Ectodermal cell (in vitro differentiated cells): ENCODE results near the gene PER1.
"Not testable (repeated sequence)": the region's sequence is repeated elsewhere in the genome, so short reads cannot be mapped to it uniquely, and the experiment has no call there.

Experiments used
- H3K27ac ChIP-seq: 2 replicates; pipeline ENCODE4 v1.7.0; 2013; ENCODE audit warnings: mild to moderate bottlenecking, low read depth, low read length; ENCODE audit not compliant: insufficient read depth, poor library complexity, severe bottlenecking
- H3K27me3 ChIP-seq: 2 replicates; pipeline ENCODE4 v1.7.0; 2013; ENCODE audit warnings: mild to moderate bottlenecking, low read length; ENCODE audit not compliant: insufficient read depth, control insufficient read depth, poor library complexity, severe bottlenecking
- H3K36me3 ChIP-seq: one replicate; pipeline ENCODE4 v1.7.0; 2013; ENCODE audit warnings: low read length; ENCODE audit not compliant: control insufficient read depth, insufficient read depth
- H3K4me1 ChIP-seq: one replicate; pipeline ENCODE4 v1.7.0; 2013; ENCODE audit warnings: low read length; ENCODE audit not compliant: control insufficient read depth, insufficient read depth
- H3K4me3 ChIP-seq: 2 replicates; pipeline ENCODE4 v1.7.0; 2013; ENCODE audit warnings: low read depth, low read length, control low read depth; ENCODE audit not compliant: insufficient read depth
- H3K9me3 ChIP-seq: 2 replicates; pipeline ENCODE4 v1.7.0; 2013; ENCODE audit warnings: mild to moderate bottlenecking, low read length, moderate library complexity; ENCODE audit not compliant: control insufficient read depth
- WGBS, 2 experiments: methylation state at CpG; one replicate each; pipeline ENCODE4 v1.1.7; 2013; ENCODE audit warnings: missing lambda C conversion rate in 2 of 2; 5-methylcytosine and 5-hydroxymethylcytosine counted together

The PER1 gene

DNA sequence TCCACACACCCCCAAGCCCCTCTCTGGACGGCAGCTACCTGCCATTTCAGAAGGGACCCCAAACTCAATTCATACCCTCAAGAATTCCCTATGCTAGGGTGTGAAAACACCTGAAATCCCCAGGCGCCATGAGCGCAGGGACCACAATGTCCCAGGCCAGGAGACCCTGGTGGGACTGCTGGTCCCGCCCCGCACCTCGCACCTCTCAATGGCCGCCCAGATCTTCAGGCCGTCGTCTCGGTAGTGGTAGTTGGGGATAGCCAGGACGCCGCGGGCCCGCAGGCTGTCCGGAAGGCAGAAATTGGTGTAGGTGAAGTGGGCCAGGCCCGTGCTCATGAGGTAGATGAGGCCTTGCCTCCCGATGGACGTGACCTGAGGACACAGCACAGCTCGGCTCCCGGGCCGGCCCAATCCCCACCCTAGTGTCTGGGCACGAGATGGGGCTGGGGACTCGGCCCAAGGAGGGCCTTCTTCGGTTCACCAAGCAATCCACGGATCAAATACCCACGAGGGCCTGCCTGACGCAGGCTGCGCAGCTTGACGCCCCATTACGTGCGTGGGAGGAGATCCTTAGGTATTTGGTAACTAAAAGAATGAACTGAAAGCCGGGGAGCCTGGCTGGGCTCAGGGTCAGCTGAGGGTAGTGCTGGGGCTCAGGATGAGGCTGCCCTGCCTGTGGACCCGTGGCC, 43.1 kb downstream of the PER1 start:
- Histone ChIP-seq H3K4me3 (no peak overlapping the region), H3K27ac (no peak overlapping the region), H3K4me1 (peaks cover 9% of the 10 kb centered on the region), H3K9me3 (no peaks in the 10 kb centered on the region), H3K36me3 (no peaks in the 10 kb centered on the region), H3K27me3 (peaks cover 63% of the 10 kb centered on the region)
- 90 to 91% methylated on average over 33 of the region's 33 CpGs for WGBS, 2 experiments

DNA sequence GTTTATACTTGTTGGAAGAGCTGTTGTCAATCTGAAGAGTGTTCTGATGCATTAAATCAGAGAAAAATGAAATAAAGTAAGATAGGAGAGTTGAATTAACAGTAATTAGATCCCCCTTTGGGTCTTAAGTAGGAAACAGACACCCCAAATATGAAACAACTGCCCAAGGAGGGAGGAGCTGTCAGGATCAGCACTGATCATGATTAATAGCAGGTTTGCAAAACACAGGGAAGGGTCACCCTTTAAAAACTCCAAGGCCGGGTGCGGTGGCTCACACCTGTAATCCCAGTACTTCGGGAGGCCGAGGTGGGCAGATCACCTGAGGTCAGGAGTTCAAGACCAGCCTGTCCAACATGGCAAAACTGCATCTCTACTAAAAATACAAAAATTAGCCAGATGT, 45.2 kb downstream of the PER1 start:
- H3K36me3 ChIP-seq, H3K27ac ChIP-seq, H3K4me3 ChIP-seq, H3K9me3 ChIP-seq, H3K4me1 ChIP-seq: not testable (repeated sequence)
- H3K27me3 ChIP-seq, result peaks cover 45% of the 10 kb centered on the region
- 91 to 94% methylated on average over 4 of the region's 4 CpGs for WGBS, 2 experiments

DNA sequence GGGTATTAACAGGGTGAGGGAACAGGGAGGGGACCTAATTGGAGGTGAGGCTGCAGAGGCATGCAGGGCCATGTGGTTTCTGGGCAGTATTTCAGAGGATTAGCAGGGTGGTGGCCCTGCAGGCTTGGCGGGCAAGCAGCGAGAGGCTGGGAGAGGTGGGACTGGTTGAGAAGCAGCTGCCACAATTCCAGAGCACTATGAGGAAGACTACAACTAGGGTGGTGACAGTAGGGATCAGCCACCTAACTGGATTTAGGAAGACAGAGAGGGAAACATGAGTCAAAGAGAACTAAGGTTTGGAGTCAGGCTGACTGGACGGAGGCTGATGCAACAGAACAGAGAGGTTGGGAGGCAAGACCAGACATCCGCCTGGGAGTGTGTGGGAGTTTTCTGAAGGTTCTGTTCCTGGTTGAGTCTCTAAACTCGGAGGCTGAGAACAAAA, 46.2 kb downstream of the PER1 start:
- no peaks in the 10 kb centered on the region for H3K36me3 ChIP-seq
- no peak overlapping the region for H3K27ac ChIP-seq
- no peaks in the 10 kb centered on the region for H3K9me3 ChIP-seq
- H3K27me3 ChIP-seq, result peaks cover 35% of the 10 kb centered on the region
- H3K4me3 ChIP-seq, result no peak overlapping the region
- H3K4me1 ChIP-seq, result peaks cover 9% of the 10 kb centered on the region
- WGBS, 2 experiments, result 84% methylated on average over 5 of the region's 5 CpGs

DNA sequence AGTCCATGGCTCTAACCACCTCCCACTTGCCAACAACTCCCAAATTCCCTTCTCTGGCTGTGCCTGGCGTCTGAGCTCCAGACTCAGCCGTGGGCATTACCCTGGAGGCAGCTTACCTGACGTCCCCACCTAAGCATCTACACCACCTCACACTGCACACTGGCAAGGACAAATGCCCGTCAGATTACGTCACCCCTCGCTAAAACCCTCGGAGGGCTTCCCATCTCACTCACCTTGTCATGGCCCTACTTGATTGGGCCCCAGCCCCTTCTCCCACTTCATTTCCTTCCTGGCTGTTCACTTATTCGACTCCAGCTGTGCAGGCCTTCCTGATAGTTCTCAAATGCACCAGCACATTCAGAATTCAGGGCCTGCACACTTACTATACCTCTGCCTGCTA, 47.3 kb downstream of the PER1 start:
- no peak overlapping the region for H3K27ac ChIP-seq
- WGBS, 2 experiments, result 84% methylated on average over 8 of the region's 8 CpGs

DNA sequence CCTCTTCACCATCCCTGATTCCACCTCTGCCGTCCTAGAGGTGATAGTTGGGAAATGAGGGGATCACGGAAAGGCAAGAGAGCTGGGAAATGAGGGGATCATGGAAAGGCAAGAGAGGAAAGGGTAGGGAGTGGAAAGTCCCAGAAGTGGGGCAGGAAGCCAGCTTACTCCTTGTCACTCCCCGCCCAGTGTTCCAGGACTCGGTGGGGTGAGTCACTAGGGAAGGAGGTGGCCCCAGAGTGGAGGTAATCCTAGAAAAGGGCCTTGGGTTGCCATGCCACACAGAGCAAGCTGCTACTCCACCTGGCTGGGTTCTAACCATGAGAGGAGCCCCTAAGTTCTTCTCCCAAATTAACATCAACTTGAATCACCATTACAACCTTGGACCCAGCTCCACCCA, 48.7 kb downstream of the PER1 start:
- WGBS, 2 experiments, result 86 to 89% methylated on average over 4 of the region's 4 CpGs
- H3K27me3 ChIP-seq, result peaks cover 11% of the 10 kb centered on the region
- H3K4me3 ChIP-seq, result no peak overlapping the region
- no peak overlapping the region for H3K27ac ChIP-seq
- no peaks in the 10 kb centered on the region for H3K36me3 ChIP-seq
- H3K9me3 ChIP-seq, result no peaks in the 10 kb centered on the region
- no peaks in the 10 kb centered on the region for H3K4me1 ChIP-seq

More for the DNA sequence above, 47.3 kb downstream of the PER1 start:
- H3K4me1 ChIP-seq, result peaks cover 3% of the 10 kb centered on the region
- peaks cover 24% of the 10 kb centered on the region for H3K27me3 ChIP-seq
- no peak overlapping the region for H3K4me3 ChIP-seq
- H3K9me3 ChIP-seq, result no peaks in the 10 kb centered on the region
- no peaks in the 10 kb centered on the region for H3K36me3 ChIP-seq

DNA sequence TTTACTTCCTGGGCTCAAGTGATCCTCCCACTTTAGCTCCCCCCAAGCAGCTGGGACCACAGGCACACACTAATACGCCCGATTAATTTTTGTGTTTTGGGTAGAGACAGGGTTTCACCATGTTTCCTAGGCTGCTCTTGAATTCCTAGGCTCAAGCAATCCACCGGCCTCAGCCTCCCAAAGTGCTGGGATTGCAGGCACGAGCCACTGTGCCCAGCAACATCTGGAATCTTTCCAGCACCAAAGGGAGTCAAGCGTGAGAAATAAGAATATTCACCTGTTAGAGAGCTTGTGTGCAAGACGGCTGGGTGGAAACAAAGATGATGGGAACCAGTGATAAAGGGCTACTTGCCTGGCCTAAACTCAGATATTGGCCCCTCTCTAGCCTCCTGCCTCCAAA, 50.5 kb downstream of the PER1 start:
- H3K27ac ChIP-seq, result no peak overlapping the region
- H3K9me3 ChIP-seq, result no peaks in the 10 kb centered on the region
- WGBS, 2 experiments, result 87 to 93% methylated on average over 6 of the region's 6 CpGs
- H3K36me3 ChIP-seq, result no peaks in the 10 kb centered on the region
- H3K4me1 ChIP-seq, result no peaks in the 10 kb centered on the region
- H3K27me3 ChIP-seq, result peaks cover 2% of the 10 kb centered on the region
- H3K4me3 ChIP-seq, result no peak overlapping the region

DNA sequence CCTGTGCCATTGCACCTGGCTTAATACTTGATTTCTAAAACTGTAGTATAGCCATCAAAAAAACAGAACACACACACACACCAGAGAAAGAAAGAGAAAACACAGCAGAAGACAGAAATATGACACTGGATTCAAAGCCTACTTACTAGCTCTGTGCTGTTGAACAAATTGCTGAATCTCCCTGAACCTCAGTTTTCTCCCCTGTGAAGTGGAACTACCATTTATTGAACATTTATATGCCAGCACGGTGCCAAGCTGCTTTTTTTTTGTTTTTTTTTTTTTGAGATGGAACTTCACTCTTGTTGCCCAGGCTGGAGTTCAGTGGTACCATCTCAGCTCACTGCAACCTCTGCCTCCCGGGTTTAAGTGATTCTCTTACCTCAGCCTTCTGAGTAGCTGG, 51.4 kb downstream of the PER1 start:
- H3K27ac ChIP-seq, result no peak overlapping the region
- H3K36me3 ChIP-seq, result no peaks in the 10 kb centered on the region
- no peak overlapping the region for H3K4me3 ChIP-seq
- H3K27me3 ChIP-seq, result peaks cover 6% of the 10 kb centered on the region
- no peaks in the 10 kb centered on the region for H3K9me3 ChIP-seq
- WGBS, 2 experiments, result 82 to 87% methylated on average over 2 of the region's 2 CpGs
- H3K4me1 ChIP-seq, result no peaks in the 10 kb centered on the region

DNA sequence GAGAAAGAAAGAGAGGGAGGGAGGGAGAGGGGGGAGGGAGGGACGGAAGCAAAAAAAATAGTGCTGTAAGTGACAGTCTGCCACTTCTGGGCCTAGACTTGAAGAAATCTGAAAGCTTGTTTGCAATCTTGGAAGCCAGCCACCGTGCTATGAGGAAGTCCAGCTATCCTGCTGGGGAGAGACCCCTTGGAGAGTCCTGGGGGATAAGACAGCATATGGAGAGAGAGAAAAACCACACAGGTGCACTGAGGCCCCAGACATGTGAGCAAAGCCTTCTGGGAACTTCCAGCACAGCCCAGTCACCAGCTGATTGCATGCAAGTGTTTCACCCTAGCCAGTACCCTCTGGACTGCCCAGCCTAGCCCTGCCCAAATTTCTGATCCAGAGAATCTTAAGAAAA, 52.1 kb downstream of the PER1 start:
- Histone ChIP-seq H3K27me3 (peaks cover 8% of the 10 kb centered on the region), H3K4me1 (no peaks in the 10 kb centered on the region)
- 70 to 73% methylated on average over 2 of the region's 2 CpGs for WGBS, 2 experiments

DNA sequence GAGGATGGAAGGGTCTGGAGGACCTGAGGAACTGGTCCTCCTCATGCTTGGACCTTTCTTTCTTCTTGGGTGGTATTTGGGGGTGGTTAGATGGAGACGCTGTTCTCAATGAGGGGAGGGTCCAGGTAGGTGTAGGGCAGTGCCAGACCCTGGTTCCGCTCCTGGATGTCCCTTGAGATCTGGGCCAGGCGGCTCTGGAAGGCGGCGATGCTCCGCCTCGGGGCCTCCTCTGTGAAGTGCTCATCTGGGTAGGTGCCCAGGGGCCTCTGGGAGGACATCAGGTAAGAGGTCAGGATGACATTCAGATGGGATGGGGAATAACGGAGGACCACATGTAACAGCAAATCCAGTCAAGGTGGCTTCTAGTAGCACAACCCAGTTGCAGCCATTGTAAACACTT, 55.7 kb downstream of the PER1 start:
- Histone ChIP-seq H3K27me3 (peaks cover 8% of the 10 kb centered on the region), H3K4me1 (no peaks in the 10 kb centered on the region), H3K36me3 (no peaks in the 10 kb centered on the region), H3K27ac (no peak overlapping the region), H3K4me3 (no peak overlapping the region), H3K9me3 (no peaks in the 10 kb centered on the region)
- 93 to 94% methylated on average over 8 of the region's 8 CpGs for WGBS, 2 experiments

More for the DNA sequence above, 52.1 kb downstream of the PER1 start:
- no peaks in the 10 kb centered on the region for H3K9me3 ChIP-seq
- H3K36me3 ChIP-seq, result no peaks in the 10 kb centered on the region
- H3K27ac ChIP-seq, result no peak overlapping the region
- no peak overlapping the region for H3K4me3 ChIP-seq

DNA sequence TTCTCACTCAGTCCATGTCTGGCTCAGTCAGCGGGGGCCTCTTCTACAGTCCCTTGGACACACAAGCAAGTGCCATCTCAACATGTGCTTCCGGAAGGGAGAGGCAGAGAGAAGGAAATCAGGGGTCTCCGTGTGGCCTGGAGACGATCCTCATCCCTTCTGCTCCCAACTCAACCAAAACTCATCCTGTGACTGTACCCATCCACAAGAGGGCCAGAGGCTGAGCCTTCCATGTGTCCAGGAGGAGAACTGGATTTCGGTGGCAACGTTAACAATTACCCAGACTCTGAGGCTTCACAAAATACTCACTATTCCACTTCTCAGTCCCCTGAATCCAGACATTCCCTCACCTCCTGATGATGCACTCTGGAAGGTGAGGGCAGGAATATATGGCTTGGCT, 56.8 kb downstream of the PER1 start:
- Histone ChIP-seq H3K36me3 (no peaks in the 10 kb centered on the region), H3K27me3 (peaks cover 8% of the 10 kb centered on the region), H3K27ac (no peak overlapping the region), H3K4me3 (no peak overlapping the region), H3K4me1 (no peaks in the 10 kb centered on the region), H3K9me3 (no peaks in the 10 kb centered on the region)
- 74 to 87% methylated on average over 6 of the region's 6 CpGs for WGBS, 2 experiments
